HUDEP-2 (cell line): ENCODE data around the gene ZC3H7B.
"Not testable (repeated sequence)": the region's sequence is repeated elsewhere in the genome, so short reads cannot be mapped to it uniquely, and the experiment has no call there.

Source experiments
- DNase-seq, 76 experiments: peaks; one replicate each; lab custom pipeline; 2025; ENCODE audit not compliant: unreplicated experiment in 76 of 76; lab: John Stamatoyannopoulos, UW

ZC3H7B gene, protein sequence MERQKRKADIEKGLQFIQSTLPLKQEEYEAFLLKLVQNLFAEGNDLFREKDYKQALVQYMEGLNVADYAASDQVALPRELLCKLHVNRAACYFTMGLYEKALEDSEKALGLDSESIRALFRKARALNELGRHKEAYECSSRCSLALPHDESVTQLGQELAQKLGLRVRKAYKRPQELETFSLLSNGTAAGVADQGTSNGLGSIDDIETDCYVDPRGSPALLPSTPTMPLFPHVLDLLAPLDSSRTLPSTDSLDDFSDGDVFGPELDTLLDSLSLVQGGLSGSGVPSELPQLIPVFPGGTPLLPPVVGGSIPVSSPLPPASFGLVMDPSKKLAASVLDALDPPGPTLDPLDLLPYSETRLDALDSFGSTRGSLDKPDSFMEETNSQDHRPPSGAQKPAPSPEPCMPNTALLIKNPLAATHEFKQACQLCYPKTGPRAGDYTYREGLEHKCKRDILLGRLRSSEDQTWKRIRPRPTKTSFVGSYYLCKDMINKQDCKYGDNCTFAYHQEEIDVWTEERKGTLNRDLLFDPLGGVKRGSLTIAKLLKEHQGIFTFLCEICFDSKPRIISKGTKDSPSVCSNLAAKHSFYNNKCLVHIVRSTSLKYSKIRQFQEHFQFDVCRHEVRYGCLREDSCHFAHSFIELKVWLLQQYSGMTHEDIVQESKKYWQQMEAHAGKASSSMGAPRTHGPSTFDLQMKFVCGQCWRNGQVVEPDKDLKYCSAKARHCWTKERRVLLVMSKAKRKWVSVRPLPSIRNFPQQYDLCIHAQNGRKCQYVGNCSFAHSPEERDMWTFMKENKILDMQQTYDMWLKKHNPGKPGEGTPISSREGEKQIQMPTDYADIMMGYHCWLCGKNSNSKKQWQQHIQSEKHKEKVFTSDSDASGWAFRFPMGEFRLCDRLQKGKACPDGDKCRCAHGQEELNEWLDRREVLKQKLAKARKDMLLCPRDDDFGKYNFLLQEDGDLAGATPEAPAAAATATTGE

GRCh38 chr22:41301085-41302020 lies at the start of gene ZC3H7B:
ZC3H7B (plus strand) TSS chr22:41301525; CDS start chr22:41320661, 19,136 bp downstream.
- DNase-seq = peak in 71 of 76 experiments; percentile 18 to 78 (median 61)

GRCh38 chr22:41252365-41252764 lies 49.0 kb upstream of the ZC3H7B start:
- DNase-seq = no peak

DNA sequence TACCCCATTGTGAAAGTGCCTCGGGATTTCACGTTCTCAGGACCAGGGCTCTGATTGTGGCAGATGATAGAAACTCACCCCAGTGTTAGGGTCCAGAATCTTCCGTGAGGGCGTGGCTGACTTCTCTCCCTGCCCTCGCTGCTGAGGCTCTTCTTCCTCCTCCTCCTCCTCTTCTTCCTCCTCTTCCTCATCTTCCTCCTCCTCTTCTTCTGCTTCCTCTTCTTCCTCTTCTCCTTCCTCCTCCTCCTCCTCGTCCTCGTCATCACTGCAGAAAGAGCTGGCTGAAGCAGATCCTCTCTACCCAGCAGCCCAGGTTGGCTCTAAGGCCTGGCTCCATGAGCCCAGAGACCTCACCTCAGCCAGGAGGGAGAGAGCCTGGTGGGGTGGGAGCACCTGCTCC lies 47.1 kb upstream of the ZC3H7B start:
- no peak for DNase-seq

GRCh38 chr22:41256254-41257253 lies 44.8 kb upstream of the ZC3H7B start:
- DNase-seq = no peak

GRCh38 chr22:41257696-41258095 lies 43.6 kb upstream of the ZC3H7B start:
- no peak for DNase-seq

DNA sequence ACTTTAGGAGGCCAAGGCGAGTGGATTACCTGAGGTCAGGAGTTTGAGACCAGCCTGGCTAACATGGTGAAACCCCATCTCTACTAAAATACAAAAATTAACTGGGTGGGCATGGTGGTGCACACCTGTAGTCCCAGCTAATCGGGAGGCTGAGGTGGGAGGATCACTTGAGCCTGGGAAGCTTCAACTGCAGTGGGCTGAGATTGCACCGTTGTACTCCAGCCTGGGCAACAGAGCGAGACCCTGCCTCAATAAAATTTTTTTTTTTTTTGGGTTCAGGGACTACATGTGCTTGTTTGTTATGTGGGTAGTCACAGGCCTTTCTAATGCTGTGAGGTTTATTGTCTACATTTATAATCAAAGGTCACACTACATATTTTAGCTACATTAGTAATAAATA lies 41.6 kb upstream of the ZC3H7B start:
- DNase-seq = not testable (repeated sequence)

- no peak for DNase-seq
Observed at GRCh38 chr22:41260871-41261270, 40.5 kb upstream of the ZC3H7B start.

- no peak for DNase-seq
Observed at GRCh38 chr22:41261541-41262249, 39.6 kb upstream of the ZC3H7B start.

DNA sequence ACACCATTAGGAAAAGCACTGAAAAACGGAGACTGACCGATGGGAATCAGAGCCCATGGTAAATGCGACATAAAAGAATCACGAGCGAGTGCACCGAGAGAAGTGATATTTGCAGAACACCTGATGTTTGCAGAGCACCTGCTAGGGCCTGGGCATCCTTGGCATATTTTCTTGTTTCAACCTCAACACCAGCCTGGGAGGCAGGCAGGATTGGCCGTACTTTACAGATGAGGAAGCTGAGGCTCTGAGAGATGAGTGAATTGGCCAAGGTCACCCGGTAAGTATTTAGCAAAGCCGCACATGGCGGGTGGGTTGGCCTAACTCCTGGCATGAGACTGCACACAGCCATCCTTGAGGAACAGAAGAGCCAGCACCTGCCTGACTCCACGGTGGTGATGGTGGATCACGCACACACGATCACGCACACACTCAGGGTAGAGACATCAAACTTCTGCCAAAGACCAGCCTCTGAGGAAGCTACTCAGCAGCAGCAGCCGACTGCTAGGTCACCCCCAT lies 39.0 kb upstream of the ZC3H7B start:
- DNase-seq = no peak

DNA sequence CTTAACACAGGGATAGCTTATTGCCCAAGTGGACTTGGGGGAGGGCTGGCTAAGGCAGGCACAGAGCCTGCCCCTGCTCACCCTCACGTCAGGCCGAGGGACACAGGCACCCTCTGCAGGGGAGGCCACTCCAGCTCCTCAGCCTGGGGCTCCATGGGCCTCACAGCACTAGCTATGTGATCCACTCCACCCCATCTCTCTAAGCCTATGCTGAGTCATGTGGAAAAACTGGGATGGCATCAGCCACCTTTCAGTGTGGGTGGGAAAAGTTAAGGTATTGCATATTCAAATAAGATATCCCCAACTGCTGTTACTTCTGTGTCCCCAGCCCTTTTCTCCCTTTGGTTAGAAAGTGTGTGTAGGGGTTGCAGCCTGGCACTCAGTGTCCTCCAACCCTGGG lies 37.6 kb upstream of the ZC3H7B start:
- DNase-seq = no peak

GRCh38 chr22:41264408-41264941 lies 36.9 kb upstream of the ZC3H7B start:
- DNase-seq = no peak

- DNase-seq = no peak
Observed at GRCh38 chr22:41267958-41268357, 33.4 kb upstream of the ZC3H7B start.

DNA sequence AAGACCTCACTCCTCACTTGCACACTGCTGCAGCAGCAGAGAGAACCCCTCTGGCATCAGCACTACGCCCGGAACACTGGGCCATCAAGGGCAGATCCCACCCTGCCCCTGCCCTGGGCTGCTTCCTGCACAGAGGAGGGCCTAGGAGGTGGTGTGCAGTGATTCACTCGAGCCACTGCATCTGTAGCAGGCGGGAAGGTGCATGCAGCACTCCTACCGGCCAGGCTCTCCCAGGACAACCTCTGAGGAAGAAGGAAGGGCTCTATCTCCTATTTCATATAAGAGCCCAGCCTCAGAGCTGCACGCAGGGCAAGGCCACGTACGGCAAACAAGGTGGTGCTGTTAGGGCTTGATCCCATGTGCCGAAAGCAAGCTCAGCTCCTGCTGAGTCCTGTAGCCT lies 29.5 kb upstream of the ZC3H7B start:
- DNase-seq = no peak

DNA sequence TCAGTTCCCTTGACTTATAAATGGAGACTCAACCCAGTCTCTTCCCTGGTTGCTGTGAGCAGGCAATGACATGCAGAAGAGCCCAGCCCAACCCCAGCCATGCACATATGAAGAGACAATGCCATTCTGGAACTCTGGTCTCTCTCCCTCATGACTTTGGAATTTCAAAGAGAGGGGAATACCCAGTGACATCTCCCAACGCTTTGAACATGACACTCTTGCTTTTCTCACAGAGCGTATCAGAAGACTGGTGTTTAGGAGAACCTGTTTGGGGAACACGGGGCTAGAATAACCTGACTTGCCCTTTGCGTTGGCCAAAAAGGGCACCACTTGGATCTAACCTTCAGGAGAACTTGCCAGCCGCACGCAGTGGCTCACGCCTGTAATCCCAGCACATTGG lies 28.2 kb upstream of the ZC3H7B start:
- DNase-seq = no peak

DNA sequence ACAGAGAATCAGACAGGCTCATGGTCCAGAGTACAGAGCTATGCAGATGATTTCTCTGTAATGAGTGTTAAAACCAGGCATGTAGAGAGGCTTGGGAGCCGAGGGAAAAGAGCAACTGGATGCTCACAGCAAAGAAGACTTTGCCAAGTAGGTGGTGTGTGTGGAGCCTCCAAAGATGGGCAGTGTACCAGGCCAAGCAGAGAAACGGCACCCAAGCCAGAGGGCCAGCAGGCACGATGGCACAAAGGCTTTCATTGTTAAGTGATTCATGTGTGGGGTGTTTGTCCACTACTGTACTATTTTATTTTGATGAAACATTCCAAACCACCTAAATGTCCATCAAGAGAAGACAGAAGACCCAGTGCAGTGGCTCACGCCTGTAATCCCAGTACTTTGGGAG lies 26.5 kb upstream of the ZC3H7B start:
- no peak for DNase-seq

DNA sequence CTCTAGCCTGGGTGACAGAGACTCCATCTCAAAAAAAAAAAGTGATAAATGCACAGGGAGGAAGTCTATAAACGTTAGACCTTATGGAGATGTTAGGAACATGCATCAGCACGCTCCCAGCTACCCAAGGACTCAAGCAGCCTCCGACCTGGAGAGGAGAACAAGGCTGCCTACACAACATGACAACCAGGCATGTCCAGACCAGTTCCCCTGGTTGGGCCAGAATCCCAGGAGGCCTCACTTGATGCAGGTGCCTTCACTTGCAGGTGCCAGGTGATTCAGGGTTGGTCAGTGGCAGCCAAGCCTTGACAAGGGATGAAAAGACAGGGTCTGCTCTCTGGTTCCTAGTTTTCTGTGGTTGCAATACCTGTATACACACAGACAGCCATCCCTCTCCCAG lies 21.3 kb upstream of the ZC3H7B start:
- no peak for DNase-seq

DNA sequence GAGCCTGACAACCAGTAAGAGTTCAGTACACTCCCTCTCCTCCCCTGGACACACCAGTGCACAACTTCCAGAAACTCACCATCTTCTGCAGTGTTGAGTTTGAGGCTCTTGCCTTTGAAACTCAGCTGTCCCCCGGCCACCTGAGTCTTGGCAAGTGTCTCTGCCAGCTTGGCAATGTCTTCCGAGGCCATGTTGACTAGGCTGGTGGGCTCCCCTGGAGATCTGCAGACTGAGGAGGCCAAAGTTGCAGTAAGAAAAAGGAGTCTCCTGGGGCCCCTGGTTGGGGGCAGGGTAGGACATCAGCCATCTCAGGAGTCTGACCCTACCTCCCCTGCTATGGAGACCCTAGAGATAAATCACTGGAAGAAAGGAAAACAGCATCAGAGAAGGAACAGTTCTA lies 20.5 kb upstream of the ZC3H7B start:
- DNase-seq = no peak

DNA sequence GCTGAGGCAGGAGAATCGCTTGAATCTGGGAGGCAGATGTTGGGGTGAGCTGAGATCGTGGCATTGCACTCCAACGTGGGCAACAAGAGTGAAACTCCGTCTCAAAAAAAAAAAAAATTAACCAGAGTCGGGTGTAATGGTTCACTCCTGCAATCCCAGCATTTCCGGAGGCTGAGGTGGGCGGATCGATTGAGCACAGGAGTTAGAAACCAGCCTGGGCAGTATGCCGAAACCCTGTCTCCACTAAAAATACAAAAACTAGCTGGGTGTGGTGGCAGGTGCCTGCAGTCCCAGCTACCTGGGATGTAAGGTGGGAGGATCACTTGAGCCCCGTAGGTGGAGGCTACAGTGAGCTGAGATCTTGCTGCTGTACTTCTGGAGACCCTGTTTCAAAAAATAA lies 16.9 kb upstream of the ZC3H7B start:
- no peak for DNase-seq
